ENCODE results near the gene SYT2.

DNA sequence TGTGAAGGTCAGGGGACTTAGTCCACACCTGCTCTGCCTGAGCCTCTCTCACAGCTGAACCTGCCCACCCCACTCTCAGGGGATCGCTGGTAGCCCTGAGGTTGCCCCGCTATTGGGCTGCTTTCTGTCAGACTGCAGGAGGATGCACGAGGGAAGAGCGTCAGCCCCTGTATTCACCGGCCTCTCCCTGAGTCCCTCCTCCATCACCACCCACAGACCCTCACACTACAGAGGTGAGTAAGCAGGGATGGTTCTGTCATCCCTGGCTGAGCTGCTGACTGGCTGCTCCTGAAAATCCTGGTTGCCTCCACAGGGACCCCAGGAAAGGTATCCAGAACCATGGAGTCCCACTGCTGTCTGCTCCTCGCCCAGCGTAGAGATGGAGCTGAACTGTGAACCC lies 118.7 kb downstream of the SYT2 start:
- TF ChIP-seq, protein P1, sequence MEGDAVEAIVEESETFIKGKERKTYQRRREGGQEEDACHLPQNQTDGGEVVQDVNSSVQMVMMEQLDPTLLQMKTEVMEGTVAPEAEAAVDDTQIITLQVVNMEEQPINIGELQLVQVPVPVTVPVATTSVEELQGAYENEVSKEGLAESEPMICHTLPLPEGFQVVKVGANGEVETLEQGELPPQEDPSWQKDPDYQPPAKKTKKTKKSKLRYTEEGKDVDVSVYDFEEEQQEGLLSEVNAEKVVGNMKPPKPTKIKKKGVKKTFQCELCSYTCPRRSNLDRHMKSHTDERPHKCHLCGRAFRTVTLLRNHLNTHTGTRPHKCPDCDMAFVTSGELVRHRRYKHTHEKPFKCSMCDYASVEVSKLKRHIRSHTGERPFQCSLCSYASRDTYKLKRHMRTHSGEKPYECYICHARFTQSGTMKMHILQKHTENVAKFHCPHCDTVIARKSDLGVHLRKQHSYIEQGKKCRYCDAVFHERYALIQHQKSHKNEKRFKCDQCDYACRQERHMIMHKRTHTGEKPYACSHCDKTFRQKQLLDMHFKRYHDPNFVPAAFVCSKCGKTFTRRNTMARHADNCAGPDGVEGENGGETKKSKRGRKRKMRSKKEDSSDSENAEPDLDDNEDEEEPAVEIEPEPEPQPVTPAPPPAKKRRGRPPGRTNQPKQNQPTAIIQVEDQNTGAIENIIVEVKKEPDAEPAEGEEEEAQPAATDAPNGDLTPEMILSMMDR (IDR thresholded peaks at IDR 0.05) = no peak
- TF ChIP-seq POLR2A (IDR thresholded peaks at IDR 0.05) = no peak
